ENCODE measurements around the gene PTPRN2. TPM values are rescaled to one million over a fixed set of nuclear protein-coding genes. Genes with fewer than 3 reads are reported as not detected.

Gene PTPRN2
- total and polyA plus RNA-seq, 2 of the 8 experiments (the other 6 are each of a cell fraction or from before 2014, with no cell fraction given), result 2.6 to 4.5 TPM

DNA sequence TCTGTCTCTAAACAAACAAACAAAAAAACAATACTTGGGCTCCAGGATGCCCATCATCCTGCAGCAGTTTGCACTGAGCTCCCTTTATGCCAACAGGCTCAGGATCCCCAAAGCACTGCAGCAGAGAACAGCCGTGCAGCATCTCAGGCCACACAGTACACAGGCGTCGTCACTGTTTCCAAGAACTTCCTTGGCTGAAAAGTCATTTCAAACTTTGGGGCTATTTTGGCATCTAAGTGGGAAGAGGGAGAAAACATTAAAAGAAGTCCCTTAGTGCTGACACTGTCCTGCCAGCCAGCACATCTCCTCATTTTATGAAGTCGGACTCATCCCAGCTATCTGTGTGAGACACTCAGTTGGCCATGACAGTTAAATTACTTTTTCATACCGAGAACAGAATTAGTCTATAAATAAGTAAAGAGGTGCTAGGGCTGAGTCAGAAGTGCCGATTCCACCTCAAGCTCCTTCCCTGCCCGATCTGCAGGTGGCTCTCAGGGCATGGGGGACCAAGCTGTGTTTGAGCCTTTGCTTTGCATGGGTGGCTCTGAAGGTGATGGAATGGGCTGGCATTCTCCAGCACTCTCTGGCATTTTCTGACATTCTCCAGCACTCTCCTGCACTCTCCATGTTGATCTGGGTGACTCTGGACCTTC lies 68.5 kb downstream of the PTPRN2 start:
- H2AFZ ChIP-seq (ENCODE audit: low read length), result no peak overlapping the region

More for the DNA sequence above, 68.5 kb downstream of the PTPRN2 start:
- H4K20me1 ChIP-seq (replicated peaks in 1 of 2; ENCODE audit: control insufficient read depth in 1 of 2, insufficient read depth in 2 of 2, low read length in 2 of 2), result no peaks in the 10 kb centered on the region
- FAIRE-seq (no peak), DNase-seq (ENCODE audit: low read depth in 1 of 2, low spot score in 2 of 2) (no peak)
- no peaks in the 10 kb centered on the region for H3K4me1 ChIP-seq (replicated peaks in 1 of 4; ENCODE audit: control insufficient read depth in 3 of 4, insufficient read depth in 4 of 4, low read length in 3 of 4)
- H3K4me2 ChIP-seq (ENCODE audit: insufficient read depth in 1 of 2, low read depth in 2 of 2, low read length in 2 of 2), result no peak overlapping the region
- no peak overlapping the region for H4K8ac ChIP-seq (ENCODE audit: extremely low read depth, insufficient read depth, low read length)
- no peaks in the 10 kb centered on the region for H3K36me3 ChIP-seq (ENCODE audit: control insufficient read depth in 2 of 4, insufficient read depth in 4 of 4, low read length in 3 of 4)
- WGBS, 2 experiments (ENCODE audit: extremely low coverage in 1 of 2, insufficient coverage in 1 of 2, insufficient read length in 1 of 2, insufficient replicate concordance in 2 of 2, low coverage in 1 of 2, low lambda C conversion rate in 2 of 2, missing lambda C conversion rate in 1 of 2), result 93% methylated on average over 7 of the region's 7 CpGs; no CpG with 5 or more reads in 1 of the 2 experiments
- TF ChIP-seq SRF (IDR thresholded peaks at IDR 0.05; ENCODE audit: low read depth, low read length) (no peak), CREB1 (IDR thresholded peaks at IDR 0.05) (no peak), BACH1 (IDR thresholded peaks at IDR 0.05; ENCODE audit: low read length) (no peak), RNF2 (IDR thresholded peaks at IDR 0.05; ENCODE audit: borderline replicate concordance, low read depth, low read length, missing control alignments, poor library complexity, severe bottlenecking) (no peak), HDAC2 (IDR thresholded peaks at IDR 0.05; ENCODE audit: borderline replicate concordance in 1 of 2, low read depth in 2 of 2, low read length in 2 of 2) (no peak), KDM4A (IDR thresholded peaks at IDR 0.05; ENCODE audit: low read depth, low read length, severe bottlenecking) (no peak)
- TF ChIP-seq, protein P1, sequence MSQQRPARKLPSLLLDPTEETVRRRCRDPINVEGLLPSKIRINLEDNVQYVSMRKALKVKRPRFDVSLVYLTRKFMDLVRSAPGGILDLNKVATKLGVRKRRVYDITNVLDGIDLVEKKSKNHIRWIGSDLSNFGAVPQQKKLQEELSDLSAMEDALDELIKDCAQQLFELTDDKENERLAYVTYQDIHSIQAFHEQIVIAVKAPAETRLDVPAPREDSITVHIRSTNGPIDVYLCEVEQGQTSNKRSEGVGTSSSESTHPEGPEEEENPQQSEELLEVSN (IDR thresholded peaks at IDR 0.05), result no peak
- TF ChIP-seq, protein P2, sequence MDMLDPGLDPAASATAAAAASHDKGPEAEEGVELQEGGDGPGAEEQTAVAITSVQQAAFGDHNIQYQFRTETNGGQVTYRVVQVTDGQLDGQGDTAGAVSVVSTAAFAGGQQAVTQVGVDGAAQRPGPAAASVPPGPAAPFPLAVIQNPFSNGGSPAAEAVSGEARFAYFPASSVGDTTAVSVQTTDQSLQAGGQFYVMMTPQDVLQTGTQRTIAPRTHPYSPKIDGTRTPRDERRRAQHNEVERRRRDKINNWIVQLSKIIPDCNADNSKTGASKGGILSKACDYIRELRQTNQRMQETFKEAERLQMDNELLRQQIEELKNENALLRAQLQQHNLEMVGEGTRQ (IDR thresholded peaks at IDR 0.05; ENCODE audit: low read length), result no peak
- H2BK5ac ChIP-seq (ENCODE audit: low read depth, low read length), result no peak overlapping the region
- H2BK15ac ChIP-seq (ENCODE audit: low read length), result no peak overlapping the region
- H2AK5ac ChIP-seq (ENCODE audit: low read depth, low read length), result no peak overlapping the region
- no peaks in the 10 kb centered on the region for H3K23me2 ChIP-seq (ENCODE audit: low read depth, low read length)
- H3K27me3 ChIP-seq (replicated peaks in 1 of 4; ENCODE audit: control insufficient read depth in 3 of 4, extremely low read depth in 1 of 4, insufficient read depth in 3 of 4, low read length in 3 of 4), result no peaks in the 10 kb centered on the region; a peak in 1 of 7 replicates
- H3K14ac ChIP-seq (ENCODE audit: insufficient read length), result no peak overlapping the region
- no peak overlapping the region for H3K23ac ChIP-seq (ENCODE audit: insufficient read length)
- no peak overlapping the region for H2BK12ac ChIP-seq (ENCODE audit: low read depth, low read length)
- no peak overlapping the region for H3K18ac ChIP-seq (ENCODE audit: extremely low read depth, low read length)
- POLR2A ChIA-PET (ENCODE audit: partially characterized antibody), result interaction anchor here (1.8 kb wide), 1 partner anchor 11 kb away, joined by 4 read pairs; no protein-coding TSS in a partner anchor
- H2BK120ac ChIP-seq (replicated peaks; ENCODE audit: low read depth, low read length), result no peak overlapping the region
- H3K9ac ChIP-seq (replicated peaks in 1 of 4; ENCODE audit: extremely low read depth in 1 of 4, low read depth in 3 of 4, low read length in 3 of 4), result no peak overlapping the region
- no peak overlapping the region for H3K4me3 ChIP-seq (ENCODE audit: extremely low read depth in 1 of 4, insufficient read depth in 2 of 4, low read depth in 3 of 4, low read length in 4 of 4)
- no peak overlapping the region for H3K56ac ChIP-seq (replicated peaks; ENCODE audit: insufficient read length, low read depth, low read length)
- no peak overlapping the region for H3K27ac ChIP-seq (ENCODE audit: low read depth, low read length)
- no peak overlapping the region for H4K5ac ChIP-seq (ENCODE audit: insufficient read length, low read depth, low read length)
- no peak overlapping the region for H2BK20ac ChIP-seq (ENCODE audit: low read length)
- H3K4ac ChIP-seq (replicated peaks; ENCODE audit: insufficient read length, low read depth, low read length), result no peak overlapping the region
- H3K79me1 ChIP-seq (ENCODE audit: low read depth, low read length), result no peaks in the 10 kb centered on the region
- CTCF ChIA-PET (ENCODE audit: partially characterized antibody), result interaction anchor here (1.0 to 1.2 kb wide), 2 partner anchors 12 to 39 kb away, joined by 3 read pairs; no protein-coding TSS in a partner anchor
- peaks cover 12 to 19% of the 10 kb centered on the region in 2 experiments for H3K9me3 ChIP-seq (ENCODE audit: insufficient read depth in 2 of 2, low read depth in 1 of 2, low read length in 1 of 2)
- no peaks in the 10 kb centered on the region for H3K79me2 ChIP-seq (ENCODE audit: control insufficient read depth in 1 of 2, insufficient read depth in 2 of 2, low read length in 2 of 2)
- H4K91ac ChIP-seq (replicated peaks; ENCODE audit: insufficient read length, low read length), result no peak overlapping the region

All from H1 (cell line).